Measurements from ENCODE around the gene FAM131B. TPM values are rescaled to one million over a fixed set of nuclear protein-coding genes. Genes with fewer than 3 reads are reported as not detected.

Gene FAM131B
- total RNA-seq, 2 experiments from 2014 or later, result 2.7 to 2.9 TPM

DNA sequence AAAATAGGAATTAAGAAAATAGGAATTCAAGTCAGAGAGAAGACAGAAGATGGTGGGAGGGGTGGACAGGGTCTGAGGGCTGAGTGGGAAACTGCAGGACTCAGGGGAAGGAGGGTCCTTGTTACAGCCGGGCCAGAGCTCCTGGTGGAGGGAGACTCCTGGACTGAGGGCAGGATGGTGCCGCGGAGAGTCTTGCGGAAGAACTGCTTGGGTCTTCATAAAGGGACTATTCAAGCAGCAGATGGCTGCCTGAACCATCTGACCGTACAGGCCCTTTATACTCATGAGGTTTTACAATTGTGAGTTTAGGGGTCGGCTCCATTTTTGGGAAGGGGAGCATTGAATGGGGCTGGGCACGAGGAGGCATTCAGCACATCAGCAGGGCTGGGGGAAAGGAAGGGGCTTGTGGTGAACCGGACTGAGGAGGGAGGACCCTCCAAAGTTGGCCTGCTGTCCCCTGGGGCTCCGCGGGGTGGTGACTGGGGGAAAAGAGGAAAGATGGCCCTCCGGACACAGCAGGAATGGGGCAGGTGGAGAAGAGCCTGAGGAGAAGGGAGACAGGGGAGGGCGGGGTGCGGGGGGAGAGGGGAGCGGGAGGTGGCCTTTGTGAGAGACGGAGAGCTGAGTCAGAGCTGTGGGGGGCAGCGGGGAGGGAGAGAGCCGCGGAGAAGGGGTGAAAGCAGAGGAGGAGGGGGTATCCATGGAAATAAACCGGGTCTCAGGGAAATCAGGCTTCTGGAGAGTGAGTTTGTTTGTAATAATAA is 1.5 kb downstream of the FAM131B start:
- Mint-ChIP-seq H3K27me3 (peaks cover 20% of the 10 kb centered on the region), H3K4me3 (peak overlapping the region; percentile 44), H3K9me3 (no peaks in the 10 kb centered on the region), H3K27ac (no peak overlapping the region), H3K36me3 (ENCODE audit: low read depth) (no peaks in the 10 kb centered on the region), H3K4me1 (ENCODE audit: low read depth) (no peaks in the 10 kb centered on the region)
- POLR2A ChIA-PET, result interaction anchor here (0.6 to 1.3 kb wide), 6 partner anchors 11 to 129 kb away, joined by 3 to 4 read pairs (median 3); no protein-coding TSS in a partner anchor
- ATAC-seq (no peak), DNase-seq (no peak)
- intact Hi-C loops (cut with micrococcal nuclease), result no loop called here
- CTCF ChIA-PET, result interaction anchor here (1.4 to 2.4 kb wide), 4 partner anchors 9 to 16 kb away, joined by 3 to 10 read pairs (median 5); no protein-coding TSS in a partner anchor
- no peak for TF ChIP-seq CTCF (IDR thresholded peaks at IDR 0.05)

- DNase-seq (no peak), ATAC-seq (no peak)
- intact Hi-C loops (cut with micrococcal nuclease), result no loop called here
- Mint-ChIP-seq H3K9me3 (no peaks in the 10 kb centered on the region), H3K4me3 (no peak overlapping the region), H3K27me3 (peaks cover 17% of the 10 kb centered on the region), H3K4me1 (ENCODE audit: low read depth) (no peaks in the 10 kb centered on the region), H3K36me3 (ENCODE audit: low read depth) (no peaks in the 10 kb centered on the region), H3K27ac (no peak overlapping the region)
- ChIA-PET POLR2A (interaction anchor here (0.7 to 1.3 kb wide), 5 partner anchors 10 to 60 kb away, joined by 3 to 4 read pairs (median 3); no protein-coding TSS in a partner anchor), CTCF (interaction anchor here (1.4 to 2.4 kb wide), 6 partner anchors 10 to 20 kb away, joined by 3 to 10 read pairs (median 6); no protein-coding TSS in a partner anchor)
- no peak for TF ChIP-seq CTCF (IDR thresholded peaks at IDR 0.05)
Measured at GRCh38 chr7:143359771-143360353, 2.7 kb downstream of the FAM131B start.

DNA sequence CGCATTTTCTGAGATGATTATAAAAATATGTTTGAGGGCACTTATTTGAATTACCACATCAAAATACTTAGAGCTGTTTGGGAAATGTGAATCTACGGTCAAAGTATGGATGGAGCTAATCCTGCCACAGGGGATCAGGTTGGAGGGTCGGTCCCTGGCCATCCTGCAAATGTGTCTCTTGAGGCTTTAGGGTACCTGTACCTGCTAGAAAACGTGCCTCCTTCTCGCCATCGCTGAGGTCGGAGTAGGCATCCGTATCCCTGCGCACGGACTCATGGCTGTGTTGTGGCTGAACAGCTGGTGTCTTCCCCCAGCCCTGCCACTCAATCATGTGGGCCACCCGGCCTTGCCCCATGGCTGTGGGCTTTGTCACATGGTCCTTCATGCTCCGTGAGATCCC is 3.9 kb downstream of the FAM131B start:
- H3K27ac Mint-ChIP-seq, result no peak overlapping the region
- POLR2A ChIA-PET, result no interaction called here

GRCh38 chr7:143356414-143357050 is 6.0 kb downstream of the FAM131B start:
- ChIA-PET POLR2A (interaction anchor here (0.6 kb wide), 1 partner anchor 114 kb away, joined by 3 read pairs; no protein-coding TSS in a partner anchor), CTCF (interaction anchor here (0.9 to 2.2 kb wide), 7 partner anchors 11 to 116 kb away, joined by 3 to 7 read pairs (median 4); partner anchors contain the start of genes EPHA1 and ZYX)
- DNase-seq (no peak), ATAC-seq (no peak)
- Mint-ChIP-seq H3K36me3 (ENCODE audit: low read depth) (no peaks in the 10 kb centered on the region), H3K27me3 (peaks cover 2% of the 10 kb centered on the region), H3K27ac (no peak overlapping the region), H3K4me3 (no peak overlapping the region), H3K4me1 (ENCODE audit: low read depth) (peaks cover 2% of the 10 kb centered on the region), H3K9me3 (no peaks in the 10 kb centered on the region)
- intact Hi-C loops (cut with micrococcal nuclease), result no loop called here
- no peak for TF ChIP-seq CTCF (IDR thresholded peaks at IDR 0.05)

More for the DNA sequence above, 3.9 kb downstream of the FAM131B start:
- H3K4me1 Mint-ChIP-seq (ENCODE audit: low read depth), result no peaks in the 10 kb centered on the region
- no peaks in the 10 kb centered on the region for H3K36me3 Mint-ChIP-seq (ENCODE audit: low read depth)
- H3K9me3 Mint-ChIP-seq, result no peaks in the 10 kb centered on the region
- CTCF ChIA-PET, result interaction anchor here (0.8 to 2.4 kb wide), 3 partner anchors 13 to 33 kb away, joined by 3 to 10 read pairs (median 6); no protein-coding TSS in a partner anchor
- ATAC-seq (no peak), DNase-seq (no peak)
- no peak overlapping the region for H3K4me3 Mint-ChIP-seq
- TF ChIP-seq CTCF (IDR thresholded peaks at IDR 0.05), result no peak
- intact Hi-C loops (cut with micrococcal nuclease), result no loop called here
- peaks cover 8% of the 10 kb centered on the region for H3K27me3 Mint-ChIP-seq

Measured in activated CD8-positive, alpha-beta T cell treated with anti-CD3 and anti-CD28 coated beads for 36 hours (primary cell).